Activated CD8-positive, alpha-beta T cell treated with anti-CD3 and anti-CD28 coated beads for 36 hours (primary cell): Measurements from ENCODE around the gene VPS37C. TPM values are rescaled to one million over a fixed set of nuclear protein-coding genes. Genes with fewer than 3 reads are reported as not detected.

Experiments used
- ATAC-seq: fragments of 200-7000 bp; cut with Tn5 transposase; one replicate; pipeline ENCODE4 v1.10.0; 2021; ENCODE audit warnings: mild to moderate bottlenecking, moderate library complexity
- CTCF ChIA-PET: fragments of 350-600 bp; sonication (Branson Sonifier 250); formaldehyde crosslinking; loops from one replicate; lab custom pipeline; 2021; ENCODE audit warnings: antibody characterized with exemption; lab: Charles Lee
- POLR2A ChIA-PET: fragments of 350-600 bp; sonication (Branson Sonifier 250); formaldehyde crosslinking; loops from one replicate; lab custom pipeline; 2021; ENCODE audit warnings: antibody characterized with exemption; lab: Charles Lee
- DNase-seq: peaks from one replicate; pipeline ENCODE4 v3.0.0-alpha.2; 2020
- H3K27ac Mint-ChIP-seq: one replicate; pipeline ENCODE4 v1.8.0; 2021; ENCODE audit warnings: mild to moderate bottlenecking, mixed read lengths
- H3K27me3 Mint-ChIP-seq: one replicate; pipeline ENCODE4 v1.8.0; 2021; ENCODE audit warnings: mixed read lengths
- H3K36me3 Mint-ChIP-seq: one replicate; pipeline ENCODE4 v1.8.0; 2021; ENCODE audit warnings: low read depth, mixed read lengths
- H3K4me1 Mint-ChIP-seq: one replicate; pipeline ENCODE4 v1.8.0; 2021; ENCODE audit warnings: low read depth, mixed read lengths
- H3K4me3 Mint-ChIP-seq: one replicate; pipeline ENCODE4 v1.8.0; 2021; ENCODE audit warnings: mild to moderate bottlenecking, moderate library complexity, mixed read lengths
- H3K9me3 Mint-ChIP-seq: one replicate; pipeline ENCODE4 v1.8.0; 2021; ENCODE audit warnings: mixed read lengths
- intact Hi-C: fragments of 100-400 bp; cut with micrococcal nuclease; formaldehyde crosslinking; loops from one replicate; pipeline ENCODE4 v1.10.0; 2022
- total RNA-seq, 2 experiments: library from RNA; stranded (reverse); gene quantifications; one replicate each; pipeline ENCODE4 v1.2.3, GENCODE V29; 2021
- TF ChIP-seq, protein P1 (sequence below): fragments of 200-600 bp; IDR thresholded peaks from one replicate; pipeline ENCODE4 v1.8.0; 2022; ENCODE audit warnings: antibody characterized with exemption, mild to moderate bottlenecking

VPS37C gene
- total RNA-seq, 2 experiments from 2014 or later, result 6.6 to 7.2 TPM

DNA sequence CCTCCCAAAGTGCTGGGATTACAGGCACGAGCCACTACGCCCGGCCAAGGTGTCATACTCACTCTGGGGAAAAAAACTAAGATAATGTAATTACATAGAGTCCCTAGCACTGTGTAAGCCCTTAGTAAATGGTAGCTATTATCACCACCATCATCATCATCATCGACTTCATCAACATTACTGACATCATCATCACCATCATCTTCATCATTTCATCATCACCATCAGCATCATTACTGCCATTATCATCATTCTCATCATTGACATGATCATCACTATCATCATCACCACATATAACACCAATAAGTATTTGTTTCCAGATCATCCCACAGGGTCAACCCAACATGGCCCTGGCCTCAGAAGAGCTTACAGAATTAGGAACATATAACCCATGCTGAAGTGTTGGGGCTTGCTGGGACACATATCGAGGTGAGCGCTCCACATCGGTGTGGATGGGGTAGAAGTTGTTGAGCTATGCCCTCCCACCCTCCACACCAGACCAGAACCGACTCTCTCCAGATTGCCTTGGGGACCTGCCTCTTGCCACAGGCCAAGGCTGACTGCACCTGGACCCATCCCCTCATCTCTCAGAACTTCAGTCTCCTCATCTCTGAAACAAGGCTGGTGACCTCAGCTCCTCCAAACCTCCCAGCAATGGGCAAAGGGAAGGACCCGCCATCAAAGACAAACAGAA lies 73.7 kb downstream of the VPS37C start:
- H3K27me3 Mint-ChIP-seq, result no peaks in the 10 kb centered on the region
- H3K4me1 Mint-ChIP-seq, result peaks cover 59% of the 10 kb centered on the region
- intact Hi-C loops, result no loop called here
- ChIA-PET CTCF (interaction anchor here (1.2 to 1.3 kb wide), 2 partner anchors 10 to 43 kb away, joined by 3 to 4 read pairs; no protein-coding TSS in a partner anchor), POLR2A (interaction anchor here (0.8 to 7.4 kb wide), 9 partner anchors 11 to 64 kb away, joined by 3 to 42 read pairs (median 3); no protein-coding TSS in a partner anchor)
- peaks cover 41% of the 10 kb centered on the region for H3K36me3 Mint-ChIP-seq
- H3K4me3 Mint-ChIP-seq, result no peak overlapping the region
- peaks cover 3% of the 10 kb centered on the region for H3K9me3 Mint-ChIP-seq
- ATAC-seq, result no peak
- no peak for DNase-seq
- TF ChIP-seq, protein P1, sequence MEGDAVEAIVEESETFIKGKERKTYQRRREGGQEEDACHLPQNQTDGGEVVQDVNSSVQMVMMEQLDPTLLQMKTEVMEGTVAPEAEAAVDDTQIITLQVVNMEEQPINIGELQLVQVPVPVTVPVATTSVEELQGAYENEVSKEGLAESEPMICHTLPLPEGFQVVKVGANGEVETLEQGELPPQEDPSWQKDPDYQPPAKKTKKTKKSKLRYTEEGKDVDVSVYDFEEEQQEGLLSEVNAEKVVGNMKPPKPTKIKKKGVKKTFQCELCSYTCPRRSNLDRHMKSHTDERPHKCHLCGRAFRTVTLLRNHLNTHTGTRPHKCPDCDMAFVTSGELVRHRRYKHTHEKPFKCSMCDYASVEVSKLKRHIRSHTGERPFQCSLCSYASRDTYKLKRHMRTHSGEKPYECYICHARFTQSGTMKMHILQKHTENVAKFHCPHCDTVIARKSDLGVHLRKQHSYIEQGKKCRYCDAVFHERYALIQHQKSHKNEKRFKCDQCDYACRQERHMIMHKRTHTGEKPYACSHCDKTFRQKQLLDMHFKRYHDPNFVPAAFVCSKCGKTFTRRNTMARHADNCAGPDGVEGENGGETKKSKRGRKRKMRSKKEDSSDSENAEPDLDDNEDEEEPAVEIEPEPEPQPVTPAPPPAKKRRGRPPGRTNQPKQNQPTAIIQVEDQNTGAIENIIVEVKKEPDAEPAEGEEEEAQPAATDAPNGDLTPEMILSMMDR, result no peak
- peak overlapping the region; percentile 70 for H3K27ac Mint-ChIP-seq

DNA sequence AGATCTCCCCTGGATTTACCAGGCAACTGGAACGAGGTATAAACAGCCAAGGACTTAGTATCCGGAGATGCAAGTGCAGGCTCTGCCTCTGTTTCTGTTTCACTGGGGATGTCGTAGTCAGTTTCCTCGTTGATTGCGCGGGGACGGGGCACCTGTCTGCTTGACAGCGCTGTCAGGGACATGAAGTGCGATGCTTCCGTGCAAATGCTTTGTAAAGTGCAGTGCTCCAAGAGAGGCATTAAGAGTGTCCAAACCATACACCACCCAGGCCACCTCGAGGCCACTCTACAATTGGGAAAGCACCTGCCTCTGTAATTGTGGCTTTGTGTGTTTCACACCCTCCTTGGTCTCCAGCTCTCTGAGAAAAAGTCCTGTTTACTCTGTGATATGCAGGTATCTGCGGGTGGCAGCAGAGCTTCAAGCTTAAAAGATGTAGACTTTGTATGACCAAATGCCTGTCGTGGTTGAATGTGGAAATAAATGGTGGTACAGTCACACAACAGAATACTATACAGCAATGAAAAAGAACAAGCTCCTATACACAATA lies 77.6 kb downstream of the VPS37C start:
- Mint-ChIP-seq H3K27ac (peak overlapping the region; percentile 88), H3K36me3 (peaks cover 37% of the 10 kb centered on the region), H3K27me3 (no peaks in the 10 kb centered on the region), H3K9me3 (peaks cover 3% of the 10 kb centered on the region), H3K4me1 (peaks cover 65% of the 10 kb centered on the region), H3K4me3 (peak overlapping the region; percentile 78)
- intact Hi-C loops, result no loop called here
- peak; percentile 70 for ATAC-seq
- POLR2A ChIA-PET, result interaction anchor here (0.6 to 5.4 kb wide), 10 partner anchors 9 to 60 kb away, joined by 3 to 40 read pairs (median 3); partner anchors contain the start of gene CD5
- peak; percentile 83 for DNase-seq
- CTCF ChIA-PET, result interaction anchor here (0.6 to 1.1 kb wide), 11 partner anchors 9 to 114 kb away, joined by 3 to 5 read pairs (median 3); no protein-coding TSS in a partner anchor
- TF ChIP-seq, protein P1, result no peak

DNA sequence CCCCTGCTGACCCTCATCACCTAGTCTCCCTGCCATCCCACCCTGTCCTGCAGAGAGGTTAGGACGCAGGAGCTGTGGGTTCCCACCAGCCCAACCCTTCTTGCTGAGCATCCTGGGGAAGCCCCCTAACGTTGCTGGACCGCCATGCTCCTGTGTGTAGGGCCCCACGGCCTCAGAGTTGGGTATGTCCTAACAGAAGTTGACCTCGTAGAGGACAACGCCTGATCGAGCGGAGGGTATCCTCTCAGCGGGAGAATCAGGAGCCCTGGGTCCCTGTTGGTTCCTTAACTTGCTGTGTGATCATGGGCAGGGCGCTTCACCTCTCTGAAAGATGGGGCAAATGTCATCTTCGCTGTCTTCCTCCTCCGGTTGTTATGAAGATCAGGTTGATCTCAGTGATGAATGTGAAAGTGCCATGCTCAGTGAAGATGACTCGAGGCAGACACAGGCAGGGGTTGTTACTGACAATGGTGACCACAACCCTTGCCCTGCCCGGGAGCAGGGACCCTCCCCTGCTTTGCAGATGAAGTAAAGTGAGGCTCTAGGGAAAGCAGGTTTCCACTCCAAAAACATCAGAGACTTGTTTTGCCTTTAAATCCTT lies 78.2 kb downstream of the VPS37C start:
- ATAC-seq (peak; percentile 70), DNase-seq (peak; percentile 74)
- Mint-ChIP-seq H3K27me3 (no peaks in the 10 kb centered on the region), H3K4me3 (peak overlapping the region; percentile 78), H3K27ac (peak overlapping the region; percentile 88), H3K9me3 (peaks cover 3% of the 10 kb centered on the region), H3K4me1 (peaks cover 67% of the 10 kb centered on the region), H3K36me3 (peaks cover 34% of the 10 kb centered on the region)
- intact Hi-C loops, result no loop called here
- CTCF ChIA-PET, result interaction anchor here (0.6 to 3.9 kb wide), 13 partner anchors 10 to 114 kb away, joined by 3 to 26 read pairs (median 4); no protein-coding TSS in a partner anchor
- TF ChIP-seq, protein P1, result no peak
- POLR2A ChIA-PET, result interaction anchor here (0.6 to 6.8 kb wide), 16 partner anchors 9 to 97 kb away, joined by 3 to 44 read pairs (median 4); partner anchors contain the start of gene CD5

DNA sequence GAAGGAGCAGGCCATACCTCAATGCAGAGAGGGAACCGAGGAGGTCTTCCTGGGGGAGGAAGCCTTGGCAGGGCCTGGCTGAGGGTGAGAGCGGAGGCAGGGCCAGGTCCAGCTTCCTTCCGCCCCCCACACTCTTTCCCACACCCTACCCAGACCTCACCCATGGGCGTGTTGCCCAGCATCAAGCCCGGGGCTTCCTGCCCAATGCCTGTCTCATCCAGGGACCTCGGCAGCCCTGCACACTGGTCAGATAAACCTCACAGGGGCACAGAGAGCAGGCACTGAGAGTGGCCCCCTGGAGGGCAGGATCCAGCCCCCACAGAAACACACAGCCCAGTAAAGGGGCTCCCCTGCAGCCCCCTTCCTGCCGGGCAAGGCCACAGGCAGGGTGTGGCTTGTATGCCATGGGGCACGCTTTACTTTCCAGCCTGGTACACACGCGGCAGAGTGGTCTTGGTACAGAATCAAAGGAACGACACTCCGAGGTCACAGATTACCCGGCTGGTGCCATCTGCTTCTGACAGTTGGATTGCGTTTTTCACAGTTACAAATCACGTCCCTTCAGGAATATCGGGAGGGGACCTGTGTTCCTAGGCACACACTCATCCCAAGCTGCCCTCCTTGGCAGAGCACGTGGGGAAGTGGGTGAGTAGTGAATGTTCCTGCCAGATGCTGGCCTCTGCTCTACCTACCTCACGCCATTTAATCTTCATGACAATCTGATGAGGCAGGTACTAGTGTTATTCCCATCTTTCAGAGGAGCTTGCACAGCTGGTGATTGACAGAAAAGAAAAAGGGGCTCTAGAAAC lies 79.0 kb downstream of the VPS37C start:
- intact Hi-C loops, result no loop called here
- DNase-seq (peak; percentile 42), ATAC-seq (no peak)
- Mint-ChIP-seq H3K4me1 (peaks cover 67% of the 10 kb centered on the region), H3K36me3 (peaks cover 28% of the 10 kb centered on the region), H3K4me3 (peak overlapping the region; percentile 78), H3K9me3 (peaks cover 3% of the 10 kb centered on the region), H3K27me3 (no peaks in the 10 kb centered on the region), H3K27ac (peak overlapping the region; percentile 88)
- POLR2A ChIA-PET, result interaction anchor here (0.8 to 6.8 kb wide), 20 partner anchors 10 to 96 kb away, joined by 3 to 44 read pairs (median 5); partner anchors contain the start of gene CD5
- TF ChIP-seq, protein P1, result no peak
- CTCF ChIA-PET, result interaction anchor here (1.0 to 3.9 kb wide), 9 partner anchors 8 to 114 kb away, joined by 3 to 26 read pairs (median 9); no protein-coding TSS in a partner anchor
